ENCODE measurements around the gene RYK. TPM values are rescaled to one million over a fixed set of nuclear protein-coding genes. Genes with fewer than 3 reads are reported as not detected.

The RYK gene
- total RNA-seq, 4 donors from 2014 or later = 54.3 to 225 (median 138) TPM

- intact Hi-C loops (cut with DNase I; ENCODE audit: low total_unique reads) = no loop called here
- H3K27ac ChIP-seq = peak overlapping the region; percentile 46 to 67
- H3K9me3 ChIP-seq = no peaks in the 10 kb centered on the region
- no peaks in the 10 kb centered on the region for H3K36me3 ChIP-seq
- no peak overlapping the region for H3K4me3 ChIP-seq
- H3K4me1 ChIP-seq = peaks cover 0 to 27% of the 10 kb centered on the region in 2 donors
- H3K27me3 ChIP-seq = no peaks in the 10 kb centered on the region
- TF ChIP-seq CTCF (IDR thresholded peaks at IDR 0.05) = no peak
- no peak for TF ChIP-seq POLR2A (IDR thresholded peaks at IDR 0.05)
- DNase-seq = no peak
These were observed 13.1 kb downstream of the RYK start for GRCh38 chr3:134237454-134238145.

GRCh38 chr3:134236505-134237170 lies 14.0 kb downstream of the RYK start:
- Histone ChIP-seq H3K4me1 (peaks cover 0 to 31% of the 10 kb centered on the region in 2 donors), H3K36me3 (no peaks in the 10 kb centered on the region), H3K27me3 (no peaks in the 10 kb centered on the region), H3K9me3 (no peaks in the 10 kb centered on the region), H3K4me3 (no peak overlapping the region), H3K27ac (peak overlapping the region; percentile 46 to 67)
- intact Hi-C loops (cut with DNase I; ENCODE audit: low total_unique reads) = no loop called here
- no peak for DNase-seq
- TF ChIP-seq CTCF (IDR thresholded peaks at IDR 0.05) (no peak), POLR2A (IDR thresholded peaks at IDR 0.05) (no peak)

- no peaks in the 10 kb centered on the region for H3K9me3 ChIP-seq
- intact Hi-C loops (cut with DNase I; ENCODE audit: low total_unique reads) = no loop called here
- H3K36me3 ChIP-seq = no peaks in the 10 kb centered on the region
- no peak overlapping the region for H3K4me3 ChIP-seq
- no peak for TF ChIP-seq POLR2A (IDR thresholded peaks at IDR 0.05)
- TF ChIP-seq CTCF (IDR thresholded peaks at IDR 0.05) = no peak
- H3K4me1 ChIP-seq = peaks cover 0 to 31% of the 10 kb centered on the region in 2 donors
- peak overlapping the region; percentile 46 to 67 for H3K27ac ChIP-seq
- DNase-seq = no peak
- H3K27me3 ChIP-seq = no peaks in the 10 kb centered on the region
These were observed 15.0 kb downstream of the RYK start for GRCh38 chr3:134235577-134236076.

GRCh38 chr3:134232951-134233350 lies 17.7 kb downstream of the RYK start:
- H3K4me3 ChIP-seq = no peak overlapping the region
- H3K9me3 ChIP-seq = no peaks in the 10 kb centered on the region
- intact Hi-C loops (cut with DNase I; ENCODE audit: low total_unique reads) = no loop called here
- no peaks in the 10 kb centered on the region for H3K36me3 ChIP-seq
- TF ChIP-seq CTCF (IDR thresholded peaks at IDR 0.05) (no peak), POLR2A (IDR thresholded peaks at IDR 0.05) (no peak)
- H3K27me3 ChIP-seq = no peaks in the 10 kb centered on the region
- H3K27ac ChIP-seq = no peak overlapping the region
- no peak for DNase-seq
- H3K4me1 ChIP-seq = peaks cover 0 to 16% of the 10 kb centered on the region in 2 donors

- intact Hi-C loops (cut with DNase I; ENCODE audit: low total_unique reads) = no loop called here
These were observed 18.5 kb downstream of the RYK start for GRCh38 chr3:134232151-134232550.

More at GRCh38 chr3:134232151-134232550, 18.5 kb downstream of the RYK start:
- DNase-seq = no peak
- no peaks in the 10 kb centered on the region for H3K9me3 ChIP-seq
- H3K4me1 ChIP-seq = peaks cover 0 to 8% of the 10 kb centered on the region in 2 donors
- TF ChIP-seq POLR2A (IDR thresholded peaks at IDR 0.05) = no peak
- no peak for TF ChIP-seq CTCF (IDR thresholded peaks at IDR 0.05)
- H3K4me3 ChIP-seq = no peak overlapping the region
- no peaks in the 10 kb centered on the region for H3K27me3 ChIP-seq
- no peaks in the 10 kb centered on the region for H3K36me3 ChIP-seq
- H3K27ac ChIP-seq = no peak overlapping the region
